Activated CD4-positive, alpha-beta T cell treated with anti-CD3 and anti-CD28 coated beads, Interleukin-2, amount 50 U/mL, for 1 hour (primary cell): Measurements from ENCODE around the gene TOMM70.

Experiments
- DNase-seq: peaks from one replicate; pipeline ENCODE4 v3.0.0-alpha.2; 2020

The TOMM70 gene

GRCh38 chr3:100411091-100411982, 10.4 kb upstream of the TOMM70 start:
- DNase-seq = no peak

DNA sequence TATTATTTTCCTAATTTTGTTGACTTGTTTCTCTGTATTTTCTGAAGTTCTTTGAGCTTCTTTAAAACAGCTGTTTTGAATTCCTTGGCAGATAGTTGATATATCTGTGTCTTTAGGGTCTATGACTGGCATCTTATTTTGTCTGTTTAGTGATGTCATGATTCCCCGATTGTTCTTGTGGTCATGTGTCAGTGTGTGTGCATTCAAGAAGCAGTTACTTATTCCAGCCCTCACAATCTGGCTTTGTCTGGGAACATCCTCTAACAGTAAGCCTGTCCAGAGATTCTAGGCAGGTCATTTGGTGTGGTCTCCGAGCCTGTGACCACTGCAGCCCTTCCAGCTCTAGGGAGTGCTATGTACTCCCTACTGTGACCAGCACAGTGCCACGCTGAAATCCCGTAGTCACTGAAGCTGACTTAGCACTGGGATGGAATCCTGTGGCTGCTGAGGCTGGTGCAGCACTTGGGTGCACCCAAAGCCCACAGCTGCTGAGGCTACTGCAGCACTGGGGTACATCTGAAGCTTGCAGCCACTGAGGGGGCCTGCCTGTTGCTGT, 7.2 kb upstream of the TOMM70 start:
- DNase-seq = no peak

DNA sequence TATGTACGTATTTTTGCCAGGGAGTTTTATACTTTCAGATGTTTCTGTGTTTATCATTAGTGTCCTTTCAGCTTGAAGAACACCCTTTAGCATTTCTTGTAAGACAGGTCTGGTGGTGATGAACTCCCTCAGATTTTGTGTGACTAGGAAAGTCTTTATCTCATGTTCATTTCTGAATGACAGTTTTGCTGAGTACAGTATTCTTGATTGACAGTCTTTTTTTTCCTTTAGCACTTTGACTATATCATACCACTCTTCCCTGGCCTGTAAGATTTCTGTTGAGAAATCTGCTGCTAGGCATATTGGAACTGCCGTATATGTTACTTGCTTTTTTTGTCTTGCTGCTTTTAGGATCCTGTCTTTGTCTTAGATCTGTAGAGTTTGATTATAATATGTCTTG, 6.3 kb upstream of the TOMM70 start:
- no peak for DNase-seq

DNA sequence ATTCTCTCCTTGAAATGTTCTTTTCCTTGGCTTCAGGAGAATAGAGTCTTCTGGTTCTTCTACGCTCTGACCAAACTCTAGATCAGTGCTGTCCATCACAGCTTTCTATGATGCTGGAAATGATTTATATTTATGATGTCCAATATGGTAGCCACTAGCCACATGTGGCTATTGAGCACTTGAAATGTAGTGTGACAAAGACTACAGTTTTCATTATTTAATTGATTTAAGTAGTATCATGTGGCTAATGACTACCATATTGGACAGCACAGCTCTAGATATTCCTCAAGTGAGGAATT, 3.3 kb upstream of the TOMM70 start:
- DNase-seq = no peak

DNA sequence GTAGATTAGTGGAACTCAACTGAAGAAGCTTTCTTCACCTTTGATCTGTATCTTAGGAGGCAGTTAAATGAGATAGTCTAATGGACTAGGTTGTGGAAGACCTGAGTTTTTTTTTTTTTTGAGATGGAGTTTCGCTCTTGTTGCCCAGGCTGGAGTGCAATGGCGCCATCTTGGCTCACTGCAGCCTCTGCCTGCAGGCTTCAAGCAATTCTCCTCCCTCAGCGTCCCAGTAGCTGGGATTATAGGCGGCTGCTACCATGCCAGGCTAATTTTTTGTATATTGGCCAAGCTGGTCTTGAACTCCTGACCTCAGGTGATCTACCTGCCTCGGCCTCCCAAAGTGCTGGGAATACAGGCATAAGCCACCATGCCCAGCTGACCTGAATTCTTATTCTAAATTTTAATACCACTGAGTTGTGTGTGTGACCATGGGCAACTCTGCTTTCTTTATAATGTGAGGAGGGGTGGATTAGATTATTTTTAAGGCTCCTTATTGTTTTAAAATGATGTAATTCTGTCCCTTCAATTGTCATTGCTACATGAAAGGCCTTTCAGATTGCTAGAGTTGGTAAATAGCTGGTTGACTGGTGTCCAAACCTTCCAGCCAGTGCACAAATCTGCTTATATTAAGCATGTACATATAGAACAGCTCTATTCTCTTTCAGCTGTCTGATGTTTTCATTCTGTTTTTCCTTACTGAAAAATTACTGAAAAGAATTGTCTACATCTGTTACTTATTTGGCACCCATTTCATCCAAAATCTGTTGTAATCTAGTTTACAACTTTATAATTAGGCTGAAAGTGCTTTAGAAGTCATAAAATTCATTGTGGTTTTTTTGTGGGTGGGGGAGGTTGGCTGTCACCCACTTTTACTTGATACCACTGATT, 2.7 kb upstream of the TOMM70 start:
- no peak for DNase-seq

- DNase-seq = no peak
These were observed 2.0 kb upstream of the TOMM70 start for GRCh38 chr3:100402891-100403290.

GRCh38 chr3:100402256-100402655, 1.4 kb upstream of the TOMM70 start:
- no peak for DNase-seq

DNA sequence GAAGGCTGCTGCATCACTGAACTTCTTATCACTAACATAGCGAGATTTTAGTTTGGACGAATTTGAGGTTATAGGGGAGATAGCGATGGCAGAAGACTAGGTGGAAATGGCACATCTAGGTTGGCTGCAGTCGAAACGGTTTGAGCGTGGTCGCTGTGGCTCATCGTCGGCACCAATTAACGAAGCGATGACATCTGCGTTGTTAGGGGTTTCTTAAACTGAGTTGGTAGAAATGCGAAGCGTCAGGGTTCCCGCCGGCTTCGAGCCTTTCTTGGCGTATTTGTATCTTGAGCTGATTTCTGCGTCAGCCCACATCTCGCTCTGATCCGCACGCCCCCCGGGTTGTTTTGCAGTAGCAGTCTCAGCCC, 769 bp upstream of the TOMM70 start:
- DNase-seq = peak; percentile 34

DNA sequence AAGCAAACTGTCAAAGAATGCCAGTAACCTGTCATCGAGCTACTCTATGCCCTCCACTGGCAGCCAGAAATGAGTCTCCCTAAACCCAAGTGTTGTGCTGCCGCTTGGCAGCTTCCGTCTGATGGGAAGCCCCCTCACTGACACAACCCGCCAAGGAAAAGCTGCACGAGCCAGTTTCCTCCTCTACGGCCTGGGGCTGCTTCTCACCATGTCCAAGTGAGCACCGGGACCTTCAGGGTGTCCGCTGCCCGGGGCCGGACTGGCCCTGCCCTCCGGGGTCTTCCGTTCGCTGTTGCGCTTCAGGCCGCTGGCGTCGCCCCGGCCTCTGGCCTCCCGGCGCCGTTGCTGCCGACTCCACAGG, 490 bp downstream of the TOMM70 start:
- DNase-seq = peak; percentile 15

- DNase-seq = peak; percentile 2
These were observed 1.4 kb downstream of the TOMM70 start for GRCh38 chr3:100399341-100400071.

DNA sequence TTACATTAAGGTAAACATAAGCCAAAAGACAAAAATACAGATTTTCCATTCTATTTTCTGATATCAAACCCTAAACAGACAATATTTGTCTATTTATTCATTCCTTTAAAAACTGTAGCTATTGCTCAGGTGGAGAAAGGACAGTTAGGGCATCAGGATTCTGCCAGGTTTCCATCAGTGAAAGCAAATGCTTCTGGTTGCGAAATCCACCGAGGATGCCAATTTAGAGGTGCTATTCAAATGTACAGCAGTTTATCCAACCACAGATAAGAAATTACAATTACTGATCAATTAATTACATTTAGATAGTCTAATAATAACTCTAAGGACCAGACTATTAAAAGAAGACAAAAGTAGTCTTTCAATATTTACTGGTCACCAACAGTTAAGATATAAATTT, 3.9 kb downstream of the TOMM70 start:
- no peak for DNase-seq

DNA sequence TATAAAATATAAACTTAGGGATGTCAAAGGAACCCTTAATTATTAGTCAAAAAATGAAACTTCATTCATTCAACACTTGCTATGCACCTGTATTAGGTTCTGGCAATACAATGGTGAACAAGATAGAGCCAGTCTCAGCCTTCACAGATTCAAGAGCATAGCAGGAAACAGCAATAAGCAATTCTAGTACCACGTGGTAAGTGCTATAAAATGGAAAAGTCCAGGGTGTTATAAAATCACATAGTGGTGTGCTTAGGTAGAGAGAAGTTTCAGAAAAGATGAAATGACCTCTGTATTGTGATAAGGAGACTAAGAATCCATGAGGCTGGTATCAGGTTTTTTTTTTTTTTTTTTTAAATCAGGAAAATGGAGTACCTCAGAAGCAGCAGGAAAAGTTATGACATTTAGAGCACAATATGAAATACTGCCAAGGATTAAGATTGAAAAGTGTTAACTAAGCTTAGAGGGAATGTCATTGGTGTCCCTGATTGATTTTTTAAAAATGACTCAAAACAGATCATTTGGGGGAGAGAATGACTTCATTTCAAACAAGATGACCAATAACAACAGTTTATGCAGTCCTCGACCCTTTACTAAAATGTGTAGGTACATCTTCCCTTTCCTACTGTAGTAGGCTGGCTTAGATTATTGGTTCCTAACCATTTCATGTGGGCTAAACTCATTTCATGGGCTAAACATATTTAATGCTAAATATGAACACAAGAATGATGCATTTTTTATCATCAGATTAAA, 5.0 kb downstream of the TOMM70 start:
- no peak for DNase-seq

DNA sequence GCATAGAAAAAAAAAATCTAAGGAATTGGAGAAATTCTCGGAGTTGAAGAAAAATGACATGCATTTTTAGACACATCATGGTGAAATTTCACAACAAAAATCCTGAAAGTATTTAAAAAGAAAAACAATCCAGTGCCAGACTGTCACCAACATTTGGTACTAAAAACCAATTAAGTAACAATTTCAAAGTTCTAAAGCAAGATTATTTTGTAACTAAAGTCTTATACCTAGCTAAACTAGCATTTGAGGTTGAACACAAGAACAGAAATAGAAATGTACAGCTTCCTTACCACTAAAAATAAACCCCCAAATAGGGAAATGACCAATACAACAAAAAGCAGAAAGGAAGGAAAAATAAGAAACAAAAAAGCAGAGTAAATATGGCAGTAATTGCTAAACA, 11.9 kb downstream of the TOMM70 start:
- no peak for DNase-seq

DNA sequence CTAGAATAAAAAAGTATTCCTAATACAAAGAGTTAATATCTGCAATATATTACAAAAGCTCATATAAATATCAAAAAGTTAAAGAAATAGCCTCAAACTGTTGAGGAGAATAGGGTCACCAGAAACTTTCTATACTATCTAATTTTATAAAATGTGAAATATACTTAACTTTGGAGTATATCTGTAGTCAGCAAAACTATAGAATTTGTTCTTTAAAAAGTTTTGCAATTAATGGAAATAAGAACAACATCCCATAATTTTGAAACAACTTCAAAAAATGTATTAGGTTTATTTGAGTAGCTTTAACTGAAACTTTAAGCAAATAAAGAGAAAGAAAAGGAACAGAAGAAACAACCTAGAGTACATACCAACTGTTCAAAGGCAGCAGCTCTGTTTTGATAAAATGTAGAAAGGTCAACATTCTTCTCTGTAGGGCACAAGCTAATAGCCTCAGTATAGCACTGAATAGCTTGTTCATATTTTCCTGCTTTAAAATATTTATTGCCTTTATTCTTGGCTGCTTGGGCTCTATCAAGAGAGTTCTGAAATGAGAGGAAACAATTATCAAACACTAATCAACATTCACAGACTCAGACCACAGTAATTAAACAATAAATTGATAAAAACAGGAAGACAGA, 14.3 kb downstream of the TOMM70 start:
- no peak for DNase-seq

- DNase-seq = no peak
These were observed 16.0 kb downstream of the TOMM70 start for GRCh38 chr3:100384733-100385525.

DNA sequence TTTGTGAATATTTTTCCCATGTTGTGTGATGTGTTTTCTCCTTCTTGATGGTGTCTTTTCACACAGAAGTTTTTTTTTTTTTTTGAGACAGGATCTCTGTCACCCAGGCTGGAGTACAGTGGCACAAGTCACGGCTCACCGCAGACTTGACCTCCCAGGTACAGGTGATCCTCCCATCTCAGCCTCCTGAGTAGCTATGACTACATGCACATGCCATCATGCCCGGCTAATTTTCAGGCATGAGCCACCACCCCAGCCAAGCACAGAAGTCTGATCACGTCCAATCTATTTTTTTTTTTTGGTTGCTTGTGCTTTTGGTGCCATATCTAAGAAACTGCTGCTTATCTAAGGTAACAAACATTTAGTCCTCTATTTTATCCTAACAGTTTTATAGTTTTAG, 24.6 kb downstream of the TOMM70 start:
- DNase-seq = no peak

- no peak for DNase-seq
These were observed 26.4 kb downstream of the TOMM70 start for GRCh38 chr3:100374521-100374920.

DNA sequence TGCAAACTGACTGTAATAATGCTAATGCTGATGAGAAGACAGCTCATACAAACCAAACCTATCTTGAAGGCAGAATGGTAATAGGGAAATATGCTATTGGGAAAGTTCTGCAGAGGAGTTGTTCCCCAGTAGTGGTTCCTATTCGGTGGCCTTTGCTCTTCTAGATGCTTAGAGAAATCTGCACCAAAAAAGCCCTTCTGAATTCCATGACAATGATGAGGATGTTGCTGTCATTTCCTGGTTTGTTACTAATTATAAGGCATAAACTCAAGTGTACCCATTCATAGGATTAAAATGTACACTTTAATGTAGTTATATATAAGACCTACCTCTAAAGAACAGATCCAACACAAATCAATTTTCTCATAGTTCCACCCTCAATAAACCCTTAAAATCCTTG, 30.1 kb downstream of the TOMM70 start:
- no peak for DNase-seq

- no peak for DNase-seq
These were observed 32.4 kb downstream of the TOMM70 start for GRCh38 chr3:100368441-100368840.

DNA sequence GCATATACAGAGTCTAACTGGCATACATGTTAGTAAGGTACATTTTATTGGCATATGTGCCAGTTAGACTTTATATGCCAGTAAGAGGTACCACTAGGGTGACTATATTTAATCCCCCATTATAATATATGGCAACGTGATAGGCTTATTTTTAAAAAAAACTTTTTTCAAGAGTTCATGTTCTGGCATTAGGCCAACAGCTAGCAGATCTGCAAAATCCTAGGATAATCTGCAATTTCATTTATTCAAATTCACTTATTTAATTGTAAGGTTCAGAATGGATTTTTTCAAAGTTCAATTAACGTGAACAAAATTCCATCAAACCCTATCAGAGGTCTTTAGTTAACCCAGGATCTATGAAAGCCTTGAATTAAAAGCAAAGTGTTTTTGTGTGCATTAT, 34.5 kb downstream of the TOMM70 start:
- no peak for DNase-seq

- no peak for DNase-seq
These were observed 36.5 kb downstream of the TOMM70 start for GRCh38 chr3:100364421-100364820.
